DND-41 (cell line): ENCODE results near the gene KIAA1328.

ENCODE experiments used
- EZH2 ChIP-seq: IDR thresholded peaks from 3 replicates; pipeline ENCODE4 v1.6.1; 2012; ENCODE audit warnings: borderline replicate concordance, low read depth, mild to moderate bottlenecking, moderate library complexity, low read length, inconsistent platforms; ENCODE audit not compliant: severe bottlenecking
- TF ChIP-seq, protein P1 (sequence below): IDR thresholded peaks from 2 replicates; pipeline ENCODE4 v1.5.1; 2012; ENCODE audit warnings: borderline replicate concordance, low read length, moderate library complexity, mild to moderate bottlenecking; ENCODE audit not compliant: poor library complexity, severe bottlenecking; ENCODE audit errors: extremely low read depth

DNA sequence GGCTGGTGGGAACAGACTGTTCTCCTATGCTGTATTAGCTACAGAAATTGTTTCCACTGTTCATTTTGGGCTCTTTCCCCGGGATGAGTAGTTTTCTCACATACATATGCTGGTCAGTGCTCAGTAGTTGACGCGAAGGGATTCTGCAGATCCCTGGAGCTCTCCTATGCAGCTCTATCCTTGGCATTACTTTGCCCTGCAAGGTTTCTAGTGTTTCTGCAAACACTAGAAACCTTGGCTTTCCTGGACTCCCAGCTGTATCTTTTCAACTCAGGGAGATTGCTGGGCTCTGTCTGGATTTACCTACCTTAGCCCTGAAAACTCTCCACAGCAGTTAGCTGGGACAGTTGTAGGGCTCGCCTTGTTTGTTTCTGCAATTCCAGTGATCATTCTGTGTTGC, 10.9 kb downstream of the KIAA1328 start:
- TF ChIP-seq, protein P1, sequence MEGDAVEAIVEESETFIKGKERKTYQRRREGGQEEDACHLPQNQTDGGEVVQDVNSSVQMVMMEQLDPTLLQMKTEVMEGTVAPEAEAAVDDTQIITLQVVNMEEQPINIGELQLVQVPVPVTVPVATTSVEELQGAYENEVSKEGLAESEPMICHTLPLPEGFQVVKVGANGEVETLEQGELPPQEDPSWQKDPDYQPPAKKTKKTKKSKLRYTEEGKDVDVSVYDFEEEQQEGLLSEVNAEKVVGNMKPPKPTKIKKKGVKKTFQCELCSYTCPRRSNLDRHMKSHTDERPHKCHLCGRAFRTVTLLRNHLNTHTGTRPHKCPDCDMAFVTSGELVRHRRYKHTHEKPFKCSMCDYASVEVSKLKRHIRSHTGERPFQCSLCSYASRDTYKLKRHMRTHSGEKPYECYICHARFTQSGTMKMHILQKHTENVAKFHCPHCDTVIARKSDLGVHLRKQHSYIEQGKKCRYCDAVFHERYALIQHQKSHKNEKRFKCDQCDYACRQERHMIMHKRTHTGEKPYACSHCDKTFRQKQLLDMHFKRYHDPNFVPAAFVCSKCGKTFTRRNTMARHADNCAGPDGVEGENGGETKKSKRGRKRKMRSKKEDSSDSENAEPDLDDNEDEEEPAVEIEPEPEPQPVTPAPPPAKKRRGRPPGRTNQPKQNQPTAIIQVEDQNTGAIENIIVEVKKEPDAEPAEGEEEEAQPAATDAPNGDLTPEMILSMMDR: no peak
- no peak for TF ChIP-seq EZH2
